Stimulated activated CD4-positive, alpha-beta T cell treated with anti-CD3 and anti-CD28 coated beads, TNF-alpha, amount 100 ng/mL, for 48 hours (primary cell): Measurements from ENCODE around the gene NETO2.
A peak's percentile ranks its signal among the peaks of the same experiment; 100 is the strongest.
"Not testable (repeated sequence)": the region's sequence is repeated elsewhere in the genome, so short reads cannot be mapped to it uniquely, and the experiment has no call there.

Experiments
- DNase-seq, 3 donors: peaks; one replicate each; pipeline ENCODE4 v3.0.0-alpha.2; 2020; ENCODE audit warnings: low read depth in 3 of 3

NETO2 gene, protein sequence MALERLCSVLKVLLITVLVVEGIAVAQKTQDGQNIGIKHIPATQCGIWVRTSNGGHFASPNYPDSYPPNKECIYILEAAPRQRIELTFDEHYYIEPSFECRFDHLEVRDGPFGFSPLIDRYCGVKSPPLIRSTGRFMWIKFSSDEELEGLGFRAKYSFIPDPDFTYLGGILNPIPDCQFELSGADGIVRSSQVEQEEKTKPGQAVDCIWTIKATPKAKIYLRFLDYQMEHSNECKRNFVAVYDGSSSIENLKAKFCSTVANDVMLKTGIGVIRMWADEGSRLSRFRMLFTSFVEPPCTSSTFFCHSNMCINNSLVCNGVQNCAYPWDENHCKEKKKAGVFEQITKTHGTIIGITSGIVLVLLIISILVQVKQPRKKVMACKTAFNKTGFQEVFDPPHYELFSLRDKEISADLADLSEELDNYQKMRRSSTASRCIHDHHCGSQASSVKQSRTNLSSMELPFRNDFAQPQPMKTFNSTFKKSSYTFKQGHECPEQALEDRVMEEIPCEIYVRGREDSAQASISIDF

DNA sequence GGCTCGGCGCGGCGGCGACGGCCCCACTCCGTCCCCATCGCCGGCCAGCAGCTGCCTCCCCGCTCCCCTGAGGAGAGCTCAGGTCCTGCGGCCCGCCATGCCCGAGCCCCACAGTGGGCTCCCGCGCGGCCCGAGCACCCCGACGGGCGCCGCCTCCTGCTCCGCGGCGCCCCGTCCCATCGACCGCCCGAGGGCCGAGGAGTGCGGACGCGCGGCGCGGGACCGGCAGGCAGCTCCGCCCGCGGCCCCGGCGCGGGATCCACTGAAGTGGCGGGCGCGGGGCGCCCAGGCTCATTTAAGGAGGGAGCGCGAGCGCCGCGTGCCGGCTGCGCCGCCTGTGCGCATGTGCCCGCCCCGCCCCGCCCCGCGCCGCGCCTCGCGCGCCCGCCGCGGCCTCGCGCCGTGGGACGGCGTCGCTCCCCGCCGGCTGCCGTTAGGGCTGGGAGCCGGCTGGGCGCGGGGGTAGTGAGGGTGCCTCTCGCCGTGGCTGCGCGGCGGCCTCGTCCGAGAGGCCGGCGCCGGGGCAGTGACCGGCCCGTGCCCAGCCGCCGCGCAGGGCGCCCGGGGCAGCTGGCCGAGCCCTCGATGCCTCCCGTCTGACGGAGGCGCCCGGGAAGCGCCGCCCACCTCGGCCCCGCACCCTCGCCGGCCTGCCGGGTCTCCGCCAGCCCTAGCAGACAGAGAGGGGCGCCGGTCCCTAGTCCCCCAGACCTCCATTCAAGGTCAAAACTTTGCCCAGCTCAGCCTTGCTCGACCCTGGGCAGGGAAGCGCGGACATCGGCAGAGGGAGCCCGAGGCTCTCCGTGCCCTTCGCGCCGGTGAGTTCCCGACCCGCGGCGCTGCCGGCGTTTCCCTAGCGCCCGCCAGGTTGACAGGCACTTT lies at the start of gene NETO2:
Gene NETO2, minus strand, starts transcription at position 269 of the 882 bp plus-strand sequence. CDS start 333 bp downstream, outside the sequence.
- peak in 1 of 3 donors; percentile 45 for DNase-seq

DNA sequence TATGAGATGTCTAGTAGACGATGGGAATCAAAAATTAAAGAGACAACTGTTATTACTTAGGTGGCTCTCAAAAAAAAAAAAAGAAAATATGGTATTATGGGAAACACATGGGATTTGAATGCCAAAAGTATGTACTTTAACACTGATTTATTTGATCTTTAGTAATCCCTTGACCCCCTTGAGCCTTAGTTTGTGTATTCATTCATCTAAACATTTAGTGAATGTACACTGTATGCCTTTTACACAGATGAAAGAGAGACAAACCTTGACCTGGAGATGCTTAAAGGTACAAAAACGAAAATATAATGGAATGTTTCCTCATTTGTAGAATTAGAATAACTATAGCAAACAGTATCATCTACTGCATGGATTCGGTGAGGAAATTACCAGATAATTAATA lies 38.6 kb upstream of the NETO2 start:
- DNase-seq = no peak

DNA sequence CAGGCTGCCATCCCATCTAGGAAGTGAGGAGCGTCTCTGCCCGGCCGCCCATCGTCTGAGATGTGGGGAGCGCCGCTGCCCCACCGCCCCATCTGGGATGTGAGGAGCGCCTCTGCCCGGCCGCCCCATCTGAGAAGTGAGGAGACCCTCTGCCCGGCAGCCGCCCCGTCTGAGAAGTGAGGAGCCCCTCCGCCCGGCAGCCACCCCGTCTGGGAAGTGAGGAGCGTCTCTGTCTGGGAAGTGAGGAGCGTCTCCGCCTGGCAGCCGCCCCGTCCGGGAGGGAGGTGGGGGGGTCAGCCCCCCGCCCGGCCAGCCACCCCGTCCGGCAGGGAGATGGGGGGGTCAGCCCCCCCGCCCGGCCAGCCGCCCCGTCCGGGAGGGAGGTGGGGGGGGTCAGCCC lies 37.3 kb upstream of the NETO2 start:
- not testable (repeated sequence) for DNase-seq

DNA sequence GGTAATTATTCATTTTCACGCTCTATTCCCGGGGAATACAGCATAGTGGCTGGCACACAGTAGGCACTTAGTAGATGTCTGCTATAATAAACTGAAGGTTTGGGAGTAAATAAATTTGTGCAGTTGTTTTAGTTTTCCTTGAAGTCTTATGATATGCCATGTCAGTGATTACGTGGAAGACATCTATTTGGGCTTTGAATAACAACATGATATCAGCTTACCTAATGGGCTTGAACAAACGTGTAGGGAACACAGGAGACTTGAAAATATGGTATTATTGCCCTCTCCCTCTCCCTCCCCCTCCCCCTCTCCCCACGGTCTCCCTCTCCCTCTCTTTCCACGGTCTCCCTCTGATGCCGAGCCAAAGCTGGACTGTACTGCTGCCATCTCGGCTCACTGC lies 36.3 kb upstream of the NETO2 start:
- DNase-seq = no peak

DNA sequence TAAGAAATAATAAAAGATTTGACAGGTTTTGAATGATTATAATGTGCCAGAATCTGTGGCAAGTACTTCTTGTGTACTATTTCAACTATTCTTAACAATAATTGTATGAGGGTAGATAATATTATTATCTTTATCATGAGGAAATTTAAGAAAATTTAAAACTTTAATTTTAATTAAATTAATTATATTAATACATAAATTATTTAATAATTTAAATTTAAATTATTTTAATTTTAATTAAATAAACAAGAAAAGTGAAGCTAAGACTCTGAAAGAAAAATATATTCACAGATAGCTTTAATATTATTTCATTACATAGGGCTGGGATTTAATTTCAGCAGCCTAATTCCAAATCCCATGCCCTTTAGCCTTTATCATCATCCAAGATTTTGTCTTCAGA lies 31.4 kb upstream of the NETO2 start:
- no peak for DNase-seq

DNA sequence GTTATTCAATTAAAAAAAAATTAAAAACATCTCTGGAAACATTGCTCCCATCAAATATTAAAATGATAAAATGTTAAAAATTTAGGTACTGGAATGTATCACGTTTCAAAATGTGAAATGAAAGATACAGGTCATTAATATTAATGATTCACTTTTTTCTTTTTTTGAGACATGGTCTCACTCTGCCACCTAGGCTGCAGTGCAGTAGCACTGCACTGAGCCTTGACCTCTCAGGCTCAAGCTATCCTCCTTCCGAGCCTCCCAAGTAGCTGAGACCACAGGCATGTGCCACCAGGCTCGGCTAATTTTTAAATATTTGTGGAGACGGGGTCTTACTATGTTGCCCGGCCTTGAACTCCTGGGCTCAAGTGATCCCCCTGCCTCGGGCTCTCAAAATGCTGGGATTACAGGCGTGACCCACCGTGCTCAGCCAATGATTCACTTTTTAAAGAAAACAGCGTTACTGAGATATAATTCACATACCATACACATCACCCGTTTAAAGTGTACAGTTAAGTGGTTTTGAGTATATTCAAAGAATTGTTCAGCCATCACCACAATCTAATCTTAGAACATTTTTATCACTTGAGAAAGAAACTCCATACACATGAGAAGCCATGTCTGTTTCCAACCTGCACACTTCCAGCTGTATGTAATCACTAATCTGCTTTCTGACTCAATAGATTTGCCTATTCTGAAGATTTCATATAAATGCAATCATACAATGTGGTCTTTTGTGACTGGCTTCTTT lies 19.1 kb upstream of the NETO2 start:
- DNase-seq = no peak

DNA sequence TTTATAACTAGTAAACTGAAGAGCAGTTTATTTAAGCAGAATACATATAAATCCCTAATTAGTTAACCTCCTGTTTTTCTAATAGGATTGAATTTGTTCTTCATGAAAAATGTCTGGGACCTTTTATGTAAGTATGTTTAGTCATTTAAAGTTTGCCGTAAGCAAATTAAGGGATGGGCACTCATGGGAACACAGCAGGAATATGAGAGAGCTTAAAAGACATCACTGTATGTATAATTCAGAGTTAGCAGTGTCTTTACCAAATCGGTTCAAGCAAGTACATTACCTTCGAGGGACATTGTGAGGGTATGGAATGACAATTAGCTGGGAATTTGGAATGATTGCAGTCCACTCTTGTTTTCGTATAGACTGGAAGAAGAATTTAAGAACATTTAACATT lies 17.7 kb upstream of the NETO2 start:
- no peak for DNase-seq

DNA sequence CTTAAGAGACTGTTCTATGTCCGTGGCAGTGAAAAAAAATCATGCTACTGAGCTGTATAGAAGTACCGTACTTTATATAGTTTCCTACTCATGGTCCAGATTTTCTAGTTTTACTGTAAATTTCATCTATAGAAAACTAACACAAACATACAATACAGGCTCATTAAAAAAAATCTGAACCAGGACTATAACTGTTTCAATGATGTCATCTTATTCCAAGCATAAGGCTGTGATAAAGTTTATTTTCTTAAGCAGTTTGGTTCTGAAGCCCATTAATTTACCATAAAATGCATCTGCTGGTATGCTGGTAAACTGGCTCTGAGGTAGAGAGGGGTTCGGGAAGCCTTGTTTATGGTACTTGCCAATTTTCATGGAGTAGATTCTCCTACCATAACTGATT lies 16.7 kb upstream of the NETO2 start:
- no peak for DNase-seq

DNA sequence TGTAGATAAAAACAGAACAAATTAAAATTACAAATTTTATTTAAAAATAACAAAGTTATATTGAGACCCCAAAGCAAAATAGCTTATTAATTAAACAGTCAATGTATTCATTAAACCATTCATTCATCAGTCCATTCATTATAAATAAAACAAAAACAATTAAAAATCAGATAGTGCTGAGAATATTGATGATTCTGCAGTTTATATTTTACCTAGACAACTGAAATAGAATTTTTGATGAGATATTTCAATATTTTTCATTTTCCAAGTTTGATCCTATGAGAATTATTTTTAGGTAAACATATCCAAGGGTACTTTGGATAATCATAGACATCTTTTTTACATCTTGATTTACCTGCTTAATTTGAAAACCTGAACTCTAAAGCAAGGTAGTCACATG lies 15.2 kb upstream of the NETO2 start:
- no peak for DNase-seq

DNA sequence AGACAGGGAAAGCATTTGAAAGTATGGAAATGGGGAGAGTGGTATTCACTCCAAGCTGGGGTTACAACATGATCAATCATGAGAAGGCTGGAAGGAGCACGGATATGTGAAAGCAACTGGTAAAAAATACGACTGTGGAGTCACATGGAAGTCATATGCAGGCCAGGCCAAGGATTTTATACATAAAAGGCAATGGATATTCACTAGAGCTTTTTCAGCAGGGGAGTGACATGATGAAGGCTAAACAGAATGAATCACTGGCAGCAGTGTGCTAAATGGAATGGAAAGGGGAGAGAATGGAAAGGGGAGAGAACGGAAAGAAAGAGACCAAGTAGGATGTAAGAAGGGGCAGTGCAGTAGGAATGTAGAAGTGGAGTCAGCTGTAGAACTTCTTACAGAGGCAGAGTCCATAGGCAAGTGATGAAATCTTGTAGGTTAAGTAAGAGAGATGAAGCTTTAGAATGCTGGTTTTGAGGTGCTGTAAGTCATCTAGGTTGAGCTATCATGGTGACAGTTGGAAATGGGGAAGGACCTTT lies 13.0 kb upstream of the NETO2 start:
- no peak for DNase-seq

DNA sequence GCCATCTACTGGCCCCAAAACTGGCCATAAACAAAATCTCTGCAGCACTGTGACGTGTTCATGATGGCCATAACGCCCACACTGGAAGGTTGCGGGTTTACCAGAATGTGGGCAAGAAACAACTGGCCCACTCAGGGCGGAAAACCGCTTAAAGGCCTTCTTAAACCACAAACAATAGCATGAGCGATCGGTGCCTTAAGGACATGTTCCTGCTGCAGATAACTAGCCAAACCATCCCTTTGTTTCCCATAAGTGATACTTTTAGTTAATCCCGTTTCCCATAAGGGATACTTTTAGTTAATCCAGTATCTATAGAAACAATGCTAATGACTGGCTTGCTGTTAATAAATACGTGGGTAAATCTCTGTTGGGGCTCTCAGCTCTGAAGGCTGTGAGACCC lies 8.8 kb upstream of the NETO2 start:
- DNase-seq = not testable (repeated sequence)

DNA sequence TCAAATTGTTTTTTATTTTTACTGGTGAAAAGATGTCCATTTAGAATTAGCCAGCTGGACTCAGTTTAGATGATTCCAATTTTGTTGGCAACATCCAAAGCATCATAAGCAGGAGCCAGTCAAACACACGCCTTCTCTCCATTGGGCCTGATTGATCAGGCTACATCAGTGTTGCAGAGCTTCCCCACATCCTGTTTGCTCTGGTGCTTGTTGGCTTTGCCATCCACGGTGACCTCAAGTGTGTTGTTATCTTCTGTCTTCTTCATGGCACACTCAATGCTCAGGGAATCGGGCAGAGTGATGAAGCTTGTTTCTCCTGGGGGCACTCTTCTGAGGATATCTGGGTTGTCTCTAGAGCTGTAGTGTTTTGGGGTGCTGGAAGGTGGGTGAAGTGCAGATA lies 6.3 kb upstream of the NETO2 start:
- no peak for DNase-seq

DNA sequence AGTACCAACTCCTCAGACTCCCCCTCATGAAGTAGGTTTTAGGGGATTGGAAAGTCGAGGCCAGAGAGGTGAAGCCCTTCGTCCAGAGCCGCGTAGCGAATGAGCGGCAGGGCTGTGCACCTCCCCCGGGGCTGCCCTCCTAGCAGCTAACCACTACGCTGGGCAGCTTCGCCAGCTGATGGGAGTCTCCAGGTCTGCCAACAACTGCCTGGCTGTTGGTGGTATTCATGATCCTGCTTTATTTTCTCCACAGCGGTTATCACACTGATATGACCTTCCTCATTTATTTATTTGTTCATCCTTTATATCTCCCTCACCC lies 773 bp upstream of the NETO2 start:
- no peak for DNase-seq

DNA sequence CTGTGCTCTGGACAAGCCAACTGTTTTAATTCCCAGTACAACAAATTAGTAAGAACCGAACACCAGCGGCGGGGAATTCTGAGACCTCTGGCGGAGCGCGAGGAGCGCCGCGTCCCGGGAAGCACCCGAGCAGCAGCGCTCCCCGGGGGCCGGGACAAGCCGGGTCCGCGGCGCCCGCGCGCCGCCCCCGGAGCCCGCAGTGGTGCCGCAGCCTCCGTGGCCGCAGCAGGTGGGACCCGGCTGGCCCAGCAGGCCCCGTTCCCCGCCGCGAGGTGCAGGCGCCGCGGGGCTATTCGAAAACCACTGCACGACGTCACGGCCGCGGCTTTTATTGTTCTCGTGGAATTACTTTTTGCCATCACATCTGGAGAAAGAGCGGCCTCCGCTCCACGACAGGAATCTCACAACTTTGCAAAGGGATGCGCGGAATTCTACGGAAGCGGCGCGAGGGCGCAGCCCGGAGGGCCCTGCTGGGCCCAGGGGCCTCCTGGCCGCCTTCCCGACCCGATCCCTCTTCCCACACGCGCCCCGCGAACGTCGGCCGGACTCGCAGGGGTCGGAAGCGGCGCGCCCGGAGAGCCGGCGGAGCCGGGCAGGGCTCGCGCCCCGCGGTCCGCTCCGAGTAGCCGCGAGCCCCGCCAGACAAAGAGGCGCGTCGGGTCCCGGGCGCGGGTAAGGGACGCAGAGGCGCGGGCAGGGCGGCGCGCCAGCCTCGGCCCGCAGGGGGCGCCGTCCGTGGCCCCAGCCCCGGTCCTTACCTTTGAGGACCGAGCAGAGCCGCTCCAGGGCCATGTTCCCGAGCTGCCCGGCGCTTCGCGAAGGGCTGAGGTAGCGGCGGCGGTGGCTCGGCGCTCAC lies 696 bp downstream of the NETO2 start:
- DNase-seq = peak in 2 of 3 donors; percentile 41 to 45

DNA sequence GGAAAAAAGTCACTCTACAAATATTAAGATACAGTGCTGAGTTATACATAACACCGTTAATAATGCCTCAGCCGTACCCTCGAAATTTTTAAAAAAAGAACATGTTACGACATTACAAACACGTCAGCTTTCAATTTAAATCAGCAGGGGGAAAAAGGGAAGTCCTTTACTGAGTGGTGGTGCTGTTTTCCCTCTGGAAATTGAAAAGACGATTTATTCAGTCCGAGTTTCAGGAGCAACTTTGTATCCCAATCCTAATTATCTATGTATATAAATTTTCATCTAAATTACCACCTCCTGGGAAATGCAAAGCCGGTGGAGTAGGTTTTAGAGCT lies 1.3 kb downstream of the NETO2 start:
- DNase-seq = no peak

DNA sequence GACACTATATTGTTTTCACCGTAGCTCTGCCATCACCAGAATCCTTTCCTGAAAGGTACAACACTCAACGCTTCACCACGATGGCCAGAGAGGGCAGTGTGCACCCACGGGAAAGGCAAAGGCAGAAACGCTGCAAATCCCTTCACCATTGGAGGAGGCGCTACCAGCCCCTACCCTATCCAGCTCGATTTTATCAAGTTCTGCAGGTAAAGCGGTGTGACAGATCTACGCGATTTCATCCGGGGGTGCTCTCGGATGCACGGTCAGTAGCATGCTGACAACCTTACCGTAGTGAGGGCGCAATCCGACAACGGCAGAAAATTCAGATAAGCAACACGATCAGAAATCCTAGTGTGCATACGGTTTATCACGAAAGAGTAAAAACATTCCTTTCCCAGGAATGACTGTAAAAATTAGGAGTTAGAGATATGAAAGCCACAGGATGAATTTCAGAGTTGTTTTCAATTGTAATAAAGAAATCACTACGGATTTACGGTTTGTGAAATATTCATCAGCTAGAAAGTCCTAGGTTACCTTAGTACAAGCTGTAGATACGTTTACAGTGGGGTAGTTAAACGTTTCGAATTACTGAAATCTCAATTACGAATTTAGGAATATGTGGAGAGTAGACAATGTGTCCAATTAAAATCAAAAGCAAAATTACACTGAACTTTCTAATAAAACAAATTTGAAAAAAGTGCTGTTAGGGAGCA lies 1.8 kb downstream of the NETO2 start:
- DNase-seq = peak; percentile 61 to 72 (median 69)

DNA sequence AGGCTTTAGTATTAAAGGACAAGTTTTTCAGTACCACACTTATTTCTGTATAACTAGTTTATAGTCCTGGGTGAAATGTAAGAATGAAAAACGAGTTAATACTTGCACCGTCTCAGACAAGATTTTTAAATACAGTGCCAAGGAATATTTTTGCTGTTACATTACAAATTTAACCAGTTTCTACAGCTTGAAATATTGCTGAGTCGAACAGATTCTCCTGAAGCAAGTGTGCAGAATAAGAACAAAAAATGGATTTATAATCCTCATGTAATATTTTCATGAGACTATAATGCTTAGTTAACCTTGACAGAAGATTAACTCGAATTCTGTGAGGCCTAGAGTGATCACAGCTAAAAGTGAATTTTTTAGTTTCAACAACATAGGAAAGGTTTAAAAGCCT lies 3.1 kb downstream of the NETO2 start:
- DNase-seq = no peak

DNA sequence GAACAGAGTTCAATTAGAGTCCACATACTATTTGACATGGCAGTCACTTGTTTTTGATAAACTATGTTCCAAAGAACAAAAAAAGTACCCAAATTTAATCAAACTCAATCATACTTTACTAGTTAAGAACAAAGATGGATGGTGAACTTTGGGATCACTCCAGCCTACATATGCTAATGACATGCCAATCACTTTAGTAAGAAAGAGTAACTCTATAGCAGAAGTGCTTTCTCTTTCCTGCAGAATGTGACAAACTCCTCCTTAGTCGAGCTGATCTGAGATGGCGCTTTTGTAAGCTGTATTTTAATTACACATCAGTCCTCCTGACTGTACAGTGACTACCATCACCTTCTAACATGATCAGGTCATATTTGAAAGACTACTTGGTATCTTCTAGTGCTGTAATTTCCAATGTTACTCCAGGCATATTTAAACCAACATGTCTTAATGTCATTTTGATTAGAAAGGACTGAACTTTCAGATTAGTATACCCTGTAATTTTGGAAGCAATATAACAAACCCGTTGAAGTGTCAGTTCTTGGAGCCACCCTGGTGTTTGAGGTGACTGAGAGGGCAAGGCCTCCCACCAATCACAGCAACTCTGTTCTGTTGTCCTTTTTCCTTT lies 4.1 kb downstream of the NETO2 start:
- no peak for DNase-seq

DNA sequence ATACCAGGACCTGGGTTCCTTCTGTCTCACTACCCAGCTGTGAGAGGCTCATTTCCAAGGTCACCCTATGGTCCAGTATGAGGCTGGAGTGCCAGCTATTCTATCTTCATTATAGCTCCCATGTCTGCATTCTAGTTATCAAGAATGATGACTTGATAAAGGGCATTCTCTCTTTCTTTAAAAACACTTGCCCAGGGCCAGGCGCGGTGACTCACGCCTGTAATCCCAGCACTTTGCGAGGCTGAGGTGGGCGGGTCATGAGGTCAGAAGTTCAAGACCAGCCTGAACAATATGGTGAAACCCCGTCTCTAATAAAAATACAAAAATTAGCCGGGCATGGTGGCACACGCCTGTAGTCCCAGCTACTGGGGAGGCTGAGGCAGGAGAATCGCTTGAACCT lies 5.8 kb downstream of the NETO2 start:
- DNase-seq = not testable (repeated sequence)
